ENCODE measurements around the gene HABP2. TPM values are rescaled to one million over a fixed set of nuclear protein-coding genes. Genes with fewer than 3 reads are reported as not detected.

Gene HABP2
- total RNA-seq, 3 donors from 2014 or later = 0.08 TPM; not detected in 2

- no peaks in the 10 kb centered on the region for H3K9me3 Mint-ChIP-seq
- no peaks in the 10 kb centered on the region for H3K4me1 Mint-ChIP-seq (ENCODE audit: low read depth)
- DNase-seq (no peak), ATAC-seq (no peak)
- no peaks in the 10 kb centered on the region for H3K36me3 Mint-ChIP-seq (ENCODE audit: insufficient read depth)
- no peak overlapping the region for H3K4me3 Mint-ChIP-seq
- H3K27me3 Mint-ChIP-seq (ENCODE audit: low read depth) = peaks cover 16% of the 10 kb centered on the region
These were observed 28.2 kb downstream of the HABP2 start for GRCh38 chr10:113581092-113581491.

- no peak overlapping the region for H3K4me3 Mint-ChIP-seq
- ATAC-seq (no peak), DNase-seq (no peak)
- peaks cover 16% of the 10 kb centered on the region for H3K27me3 Mint-ChIP-seq (ENCODE audit: low read depth)
- H3K36me3 Mint-ChIP-seq (ENCODE audit: insufficient read depth) = no peaks in the 10 kb centered on the region
- H3K4me1 Mint-ChIP-seq (ENCODE audit: low read depth) = no peaks in the 10 kb centered on the region
- no peaks in the 10 kb centered on the region for H3K9me3 Mint-ChIP-seq
These were observed 30.7 kb downstream of the HABP2 start for GRCh38 chr10:113583571-113583970.

- no peak for ATAC-seq
These were observed 33.1 kb downstream of the HABP2 start for GRCh38 chr10:113585949-113586348.

GRCh38 chr10:113589201-113589770 is 36.4 kb downstream of the HABP2 start:
- Mint-ChIP-seq H3K9me3 (no peaks in the 10 kb centered on the region), H3K4me1 (ENCODE audit: low read depth) (no peaks in the 10 kb centered on the region), H3K4me3 (no peak overlapping the region), H3K36me3 (ENCODE audit: insufficient read depth) (no peaks in the 10 kb centered on the region), H3K27me3 (ENCODE audit: low read depth) (peaks cover 11% of the 10 kb centered on the region)
- DNase-seq (no peak), ATAC-seq (no peak)

More at GRCh38 chr10:113585949-113586348, 33.1 kb downstream of the HABP2 start:
- Mint-ChIP-seq H3K36me3 (ENCODE audit: insufficient read depth) (no peaks in the 10 kb centered on the region), H3K27me3 (ENCODE audit: low read depth) (peaks cover 12% of the 10 kb centered on the region), H3K4me3 (no peak overlapping the region), H3K9me3 (no peaks in the 10 kb centered on the region), H3K4me1 (ENCODE audit: low read depth) (no peaks in the 10 kb centered on the region)
- DNase-seq = no peak

GRCh38 chr10:113590581-113590980 is 37.7 kb downstream of the HABP2 start:
- ATAC-seq (no peak), DNase-seq (no peak)
- H3K36me3 Mint-ChIP-seq (ENCODE audit: insufficient read depth) = no peaks in the 10 kb centered on the region
- H3K4me3 Mint-ChIP-seq = no peak overlapping the region
- H3K4me1 Mint-ChIP-seq (ENCODE audit: low read depth) = no peaks in the 10 kb centered on the region
- H3K9me3 Mint-ChIP-seq = no peaks in the 10 kb centered on the region
- peaks cover 8% of the 10 kb centered on the region for H3K27me3 Mint-ChIP-seq (ENCODE audit: low read depth)

- no peaks in the 10 kb centered on the region for H3K9me3 Mint-ChIP-seq
- ATAC-seq (peak in 1 of 2 donors; percentile 13), DNase-seq (no peak)
- H3K36me3 Mint-ChIP-seq (ENCODE audit: insufficient read depth) = no peaks in the 10 kb centered on the region
- H3K4me1 Mint-ChIP-seq (ENCODE audit: low read depth) = no peaks in the 10 kb centered on the region
- H3K4me3 Mint-ChIP-seq = no peak overlapping the region
- H3K27me3 Mint-ChIP-seq (ENCODE audit: low read depth) = peaks cover 8% of the 10 kb centered on the region
These were observed 39.5 kb downstream of the HABP2 start for GRCh38 chr10:113592380-113592779.

GRCh38 chr10:113594652-113595051 is 41.8 kb downstream of the HABP2 start:
- DNase-seq (no peak), ATAC-seq (no peak)
- H3K4me3 Mint-ChIP-seq = no peak overlapping the region
- peaks cover 12% of the 10 kb centered on the region for H3K27me3 Mint-ChIP-seq (ENCODE audit: low read depth)
- no peaks in the 10 kb centered on the region for H3K36me3 Mint-ChIP-seq (ENCODE audit: insufficient read depth)
- H3K4me1 Mint-ChIP-seq (ENCODE audit: low read depth) = no peaks in the 10 kb centered on the region
- H3K9me3 Mint-ChIP-seq = no peaks in the 10 kb centered on the region

GRCh38 chr10:113600569-113600968 is 47.7 kb downstream of the HABP2 start:
- H3K36me3 Mint-ChIP-seq (ENCODE audit: insufficient read depth) = no peaks in the 10 kb centered on the region
- H3K4me3 Mint-ChIP-seq = no peak overlapping the region
- H3K27me3 Mint-ChIP-seq (ENCODE audit: low read depth) = peaks cover 19% of the 10 kb centered on the region
- no peak for DNase-seq
- H3K9me3 Mint-ChIP-seq = no peaks in the 10 kb centered on the region
- no peaks in the 10 kb centered on the region for H3K4me1 Mint-ChIP-seq (ENCODE audit: low read depth)
- no peak for ATAC-seq

- Mint-ChIP-seq H3K9me3 (no peaks in the 10 kb centered on the region), H3K4me3 (no peak overlapping the region)
These were observed 50.4 kb downstream of the HABP2 start for GRCh38 chr10:113603057-113603777.

GRCh38 chr10:113604572-113604971 is 51.7 kb downstream of the HABP2 start:
- H3K4me3 Mint-ChIP-seq = no peak overlapping the region

More at GRCh38 chr10:113603057-113603777, 50.4 kb downstream of the HABP2 start:
- H3K27me3 Mint-ChIP-seq (ENCODE audit: low read depth) = peaks cover 15% of the 10 kb centered on the region
- ATAC-seq (no peak), DNase-seq (no peak)
- no peaks in the 10 kb centered on the region for H3K4me1 Mint-ChIP-seq (ENCODE audit: low read depth)
- no peaks in the 10 kb centered on the region for H3K36me3 Mint-ChIP-seq (ENCODE audit: insufficient read depth)

GRCh38 chr10:113605268-113605978 is 52.6 kb downstream of the HABP2 start:
- ATAC-seq (no peak), DNase-seq (no peak)
- H3K36me3 Mint-ChIP-seq (ENCODE audit: insufficient read depth) = no peaks in the 10 kb centered on the region
- no peaks in the 10 kb centered on the region for H3K4me1 Mint-ChIP-seq (ENCODE audit: low read depth)
- H3K4me3 Mint-ChIP-seq = no peak overlapping the region
- no peaks in the 10 kb centered on the region for H3K9me3 Mint-ChIP-seq
- peaks cover 17% of the 10 kb centered on the region for H3K27me3 Mint-ChIP-seq (ENCODE audit: low read depth)

More at GRCh38 chr10:113604572-113604971, 51.7 kb downstream of the HABP2 start:
- Mint-ChIP-seq H3K36me3 (ENCODE audit: insufficient read depth) (no peaks in the 10 kb centered on the region), H3K9me3 (no peaks in the 10 kb centered on the region), H3K4me1 (ENCODE audit: low read depth) (no peaks in the 10 kb centered on the region), H3K27me3 (ENCODE audit: low read depth) (peaks cover 15% of the 10 kb centered on the region)
- DNase-seq = no peak
- ATAC-seq = no peak

GRCh38 chr10:113609704-113610108 is 56.9 kb downstream of the HABP2 start:
- H3K4me1 Mint-ChIP-seq (ENCODE audit: low read depth) = no peaks in the 10 kb centered on the region
- ATAC-seq (no peak), DNase-seq (no peak)
- no peaks in the 10 kb centered on the region for H3K36me3 Mint-ChIP-seq (ENCODE audit: insufficient read depth)
- H3K4me3 Mint-ChIP-seq = no peak overlapping the region
- no peaks in the 10 kb centered on the region for H3K9me3 Mint-ChIP-seq
- peaks cover 24% of the 10 kb centered on the region for H3K27me3 Mint-ChIP-seq (ENCODE audit: low read depth)

- no peak overlapping the region for H3K4me3 Mint-ChIP-seq
- H3K36me3 Mint-ChIP-seq (ENCODE audit: insufficient read depth) = no peaks in the 10 kb centered on the region
- no peaks in the 10 kb centered on the region for H3K4me1 Mint-ChIP-seq (ENCODE audit: low read depth)
- H3K9me3 Mint-ChIP-seq = no peaks in the 10 kb centered on the region
- H3K27me3 Mint-ChIP-seq (ENCODE audit: low read depth) = peaks cover 21% of the 10 kb centered on the region
- DNase-seq (no peak), ATAC-seq (no peak)
These were observed 58.1 kb downstream of the HABP2 start for GRCh38 chr10:113610631-113611601.

- no peak overlapping the region for H3K4me3 Mint-ChIP-seq
- H3K27me3 Mint-ChIP-seq (ENCODE audit: low read depth) = peaks cover 29% of the 10 kb centered on the region
- DNase-seq (no peak), ATAC-seq (no peak)
- H3K4me1 Mint-ChIP-seq (ENCODE audit: low read depth) = no peaks in the 10 kb centered on the region
- no peaks in the 10 kb centered on the region for H3K9me3 Mint-ChIP-seq
- H3K36me3 Mint-ChIP-seq (ENCODE audit: insufficient read depth) = no peaks in the 10 kb centered on the region
These were observed 59.3 kb downstream of the HABP2 start for GRCh38 chr10:113612154-113612553.
